H1 (cell line): ENCODE measurements around the gene NAV3. TPM values are rescaled to one million over a fixed set of nuclear protein-coding genes. Genes with fewer than 3 reads are reported as not detected.

Experiments
- CTCF ChIA-PET: fragments of 300-600 bp; sonication (Branson Sonifier 250); formaldehyde crosslinking; loops from one replicate; lab custom pipeline; 2021; ENCODE audit not compliant: partially characterized antibody; lab: Charles Lee
- POLR2A ChIA-PET: fragments of 300-600 bp; sonication (Branson Sonifier 250); formaldehyde crosslinking; loops from one replicate; lab custom pipeline; 2021; ENCODE audit warnings: inconsistent platforms; ENCODE audit not compliant: partially characterized antibody; lab: Charles Lee
- DNase-seq, 2 experiments: peaks; one replicate each; pipeline versions ENCODE4 v3.0.0 to v3.0.0-alpha.2; 2010 to 2022; ENCODE audit warnings: low spot score in 2 of 2, low read depth in 1 of 2, mixed read lengths in 1 of 2
- FAIRE-seq: peaks from 2 replicates; lab custom pipeline; 2011; peaks lifted over from hg19 to GRCh38; lab: Jason Lieb, UNC
- H2AFZ ChIP-seq: 2 replicates; pipeline ENCODE4 v1.8.1; 2012; ENCODE audit warnings: low read length, inconsistent platforms
- H2AK5ac ChIP-seq: 2 replicates; pipeline ENCODE4 v1.6.1; 2013; ENCODE audit warnings: low read depth, low read length
- H2BK120ac ChIP-seq: replicated peaks from 2 replicates; pipeline ENCODE3; 2013; ENCODE audit warnings: low read depth, low read length, inconsistent platforms
- H2BK12ac ChIP-seq: 2 replicates; pipeline ENCODE4 v1.6.1; 2013; ENCODE audit warnings: low read depth, low read length
- H2BK15ac ChIP-seq: 2 replicates; pipeline ENCODE4 v1.6.1; 2013; ENCODE audit warnings: low read length
- H2BK20ac ChIP-seq: 2 replicates; pipeline ENCODE4 v1.6.1; 2013; ENCODE audit warnings: low read length
- H2BK5ac ChIP-seq: 2 replicates; pipeline ENCODE4 v1.6.1; 2013; ENCODE audit warnings: low read depth, low read length
- H3K14ac ChIP-seq: 2 replicates; pipeline ENCODE4 v1.6.1; 2013; ENCODE audit warnings: inconsistent platforms; ENCODE audit not compliant: insufficient read length
- H3K18ac ChIP-seq: 2 replicates; pipeline ENCODE4 v1.6.1; 2013; ENCODE audit warnings: low read length; ENCODE audit errors: extremely low read depth
- H3K23ac ChIP-seq: 2 replicates; pipeline ENCODE4 v1.6.1; 2013; ENCODE audit warnings: inconsistent platforms; ENCODE audit not compliant: insufficient read length
- H3K23me2 ChIP-seq: 2 replicates; pipeline ENCODE4 v1.6.1; 2013; ENCODE audit warnings: low read depth, low read length
- H3K27ac ChIP-seq: 2 replicates; pipeline ENCODE4 v1.6.1; 2011; ENCODE audit warnings: low read depth, low read length, inconsistent platforms
- H3K27me3 ChIP-seq, 4 experiments: replicated peaks in 1 of 4; 1 replicate in 1 of 4; 2 replicates in 3 of 4; pipeline versions ENCODE4 v1.6.1 to v1.8.1; 2011 to 2013; ENCODE audit warnings: low read length in 3 of 4, mild to moderate bottlenecking in 3 of 4, inconsistent platforms in 2 of 4, mixed read lengths in 2 of 4, moderate library complexity in 1 of 4; ENCODE audit not compliant: control insufficient read depth in 3 of 4, insufficient read depth in 3 of 4; ENCODE audit errors: extremely low read depth in 1 of 4
- H3K36me3 ChIP-seq, 4 experiments: 2 replicates each; pipeline versions ENCODE4 v1.6.1 to v1.8.1; 2011 to 2013; ENCODE audit warnings: mild to moderate bottlenecking in 4 of 4, low read length in 3 of 4, moderate library complexity in 2 of 4, control low read depth in 1 of 4, inconsistent platforms in 1 of 4; ENCODE audit not compliant: insufficient read depth in 4 of 4, control insufficient read depth in 2 of 4
- H3K4ac ChIP-seq: replicated peaks from 2 replicates; pipeline ENCODE3; 2013; ENCODE audit warnings: low read length, low read depth, mixed read lengths, inconsistent platforms; ENCODE audit not compliant: insufficient read length
- H3K4me1 ChIP-seq, 4 experiments: replicated peaks in 1 of 4; 1 replicate in 1 of 4; 2 replicates in 3 of 4; pipeline versions ENCODE4 v1.6.1 to v1.8.1; 2011 to 2013; ENCODE audit warnings: low read length in 3 of 4, inconsistent platforms in 2 of 4, mixed read lengths in 1 of 4; ENCODE audit not compliant: insufficient read depth in 4 of 4, control insufficient read depth in 3 of 4
- H3K4me2 ChIP-seq, 2 experiments: 2 replicates each; pipeline versions ENCODE4 v1.6.1 to v1.8.1; 2011 to 2013; ENCODE audit warnings: low read depth in 2 of 2, low read length in 2 of 2, control low read depth in 1 of 2, inconsistent platforms in 1 of 2, mild to moderate bottlenecking in 1 of 2; ENCODE audit not compliant: insufficient read depth in 1 of 2
- H3K4me3 ChIP-seq, 4 experiments: fragments of 200-600, 300-600 bp in 1 of 4; sonication (generic), shearing (Covaris generic), sonication (Bioruptor Twin) in 1 of 4; 2 replicates each; pipeline versions ENCODE4 v1.5.1 to v1.8.1; 2011 to 2016; ENCODE audit warnings: low read length in 4 of 4, low read depth in 3 of 4, control low read depth in 2 of 4, inconsistent platforms in 2 of 4, mild to moderate bottlenecking in 2 of 4, mixed read lengths in 1 of 4, moderate library complexity in 1 of 4; ENCODE audit not compliant: insufficient read depth in 2 of 4; ENCODE audit errors: extremely low read depth in 1 of 4
- H3K56ac ChIP-seq: replicated peaks from 2 replicates; pipeline ENCODE3; 2013; ENCODE audit warnings: low read depth, mild to moderate bottlenecking, mixed read lengths, low read length, inconsistent platforms; ENCODE audit not compliant: insufficient read length
- H3K79me1 ChIP-seq: 2 replicates; pipeline ENCODE4 v1.6.1; 2013; ENCODE audit warnings: low read depth, low read length, control low read depth
- H3K79me2 ChIP-seq, 2 experiments: 2 replicates each; pipeline versions ENCODE4 v1.6.1 to v1.8.1; 2012 to 2013; ENCODE audit warnings: low read length in 2 of 2, mild to moderate bottlenecking in 2 of 2, inconsistent platforms in 1 of 2; ENCODE audit not compliant: insufficient read depth in 2 of 2, control insufficient read depth in 1 of 2
- H3K9ac ChIP-seq, 4 experiments: replicated peaks in 1 of 4; 1 replicate in 1 of 4; 2 replicates in 3 of 4; pipeline versions ENCODE4 v1.6.1 to v1.8.1; 2011 to 2013; ENCODE audit warnings: low read depth in 3 of 4, low read length in 3 of 4, control low read depth in 2 of 4, mild to moderate bottlenecking in 2 of 4, moderate library complexity in 2 of 4, inconsistent platforms in 1 of 4; ENCODE audit errors: extremely low read depth in 1 of 4
- H3K9me3 ChIP-seq, 2 experiments: 2 replicates each; pipeline versions ENCODE4 v1.6.1 to v1.8.1; 2012 to 2013; ENCODE audit warnings: mild to moderate bottlenecking in 2 of 2, moderate library complexity in 2 of 2, control low read depth in 1 of 2, inconsistent platforms in 1 of 2, low read depth in 1 of 2, low read length in 1 of 2, mixed read lengths in 1 of 2; ENCODE audit not compliant: insufficient read depth in 2 of 2
- H4K20me1 ChIP-seq, 2 experiments: replicated peaks in 1 of 2; 2 replicates each; pipeline versions ENCODE3 to v1.8.1; 2011 to 2013; ENCODE audit warnings: inconsistent platforms in 2 of 2, low read length in 2 of 2, mild to moderate bottlenecking in 1 of 2; ENCODE audit not compliant: insufficient read depth in 2 of 2, control insufficient read depth in 1 of 2
- H4K5ac ChIP-seq: 2 replicates; pipeline ENCODE4 v1.6.1; 2013; ENCODE audit warnings: low read length, low read depth, mixed read lengths, inconsistent platforms; ENCODE audit not compliant: insufficient read length
- H4K8ac ChIP-seq: 2 replicates; pipeline ENCODE4 v1.8.0; 2013; ENCODE audit warnings: mild to moderate bottlenecking, moderate library complexity, low read length, inconsistent platforms; ENCODE audit not compliant: insufficient read depth; ENCODE audit errors: extremely low read depth
- H4K91ac ChIP-seq: replicated peaks from 2 replicates; pipeline ENCODE3; 2013; ENCODE audit warnings: low read length, mixed read lengths, inconsistent platforms; ENCODE audit not compliant: insufficient read length
- ATF2 ChIP-seq: IDR thresholded peaks from 2 replicates; pipeline ENCODE4 v1.6.1; 2012; ENCODE audit warnings: low read length, inconsistent platforms
- BCL11A ChIP-seq, 2 experiments: IDR thresholded peaks; one replicate each; pipeline ENCODE4 v1.6.1; 2011; ENCODE audit warnings: low read depth in 2 of 2, low read length in 2 of 2, mild to moderate bottlenecking in 2 of 2
- polyA plus RNA-seq, 7 experiments: library from polyadenylated mRNA; depleted of rRNA in 3 of 7; stranded (reverse) in 5 of 7; unstranded in 2 of 7; fragments of >200 nt in 5 of 7; fragments of 200-250 nt in 2 of 7; gene quantifications; 1 replicate in 5 of 7; 2 replicates in 1 of 7; 4 replicates in 1 of 7; pipeline versions ENCODE4 v1.2.1 to v1.2.3, GENCODE V29; 2011 to 2013; ENCODE audit warnings: missing spikeins in 2 of 7, mixed read lengths in 2 of 7
- total RNA-seq: library from RNA; stranded (reverse); fragmentation: NEBNext Ultra II Directional; extraction: Animal tissue kit (Norgen Biotek cat#: 25700); gene quantifications from 2 replicates; pipeline ENCODE4 v1.2.1, GENCODE V29; 2021

Gene NAV3
- total and polyA plus RNA-seq, 2 of the 8 experiments (the other 6 are each of a cell fraction or from before 2014, with no cell fraction given): 0.47 to 5.0 TPM

GRCh38 chr12:77882709-77883108, 52.0 kb downstream of the NAV3 start:
- no peak overlapping the region for H3K27ac ChIP-seq
- H4K20me1 ChIP-seq: no peaks in the 10 kb centered on the region
- H3K14ac ChIP-seq: no peak overlapping the region
- no peaks in the 10 kb centered on the region for H3K9me3 ChIP-seq
- no peak overlapping the region for H3K4me3 ChIP-seq
- H2BK12ac ChIP-seq: no peak overlapping the region
- H3K4ac ChIP-seq: no peak overlapping the region
- H3K36me3 ChIP-seq: no peaks in the 10 kb centered on the region
- no peaks in the 10 kb centered on the region for H3K4me1 ChIP-seq
- H2BK15ac ChIP-seq: no peak overlapping the region
- ChIA-PET POLR2A (no interaction called here), CTCF (no interaction called here)
- H3K23ac ChIP-seq: no peak overlapping the region
- no peaks in the 10 kb centered on the region for H3K23me2 ChIP-seq
- no peaks in the 10 kb centered on the region for H3K79me2 ChIP-seq
- no peak overlapping the region for H3K56ac ChIP-seq
- H2BK120ac ChIP-seq: no peak overlapping the region
- TF ChIP-seq ATF2 (no peak), BCL11A (IDR thresholded peaks at IDR 0.05; ENCODE audit: low read depth in 2 of 2, low read length in 2 of 2) (no peak)
- no peak overlapping the region for H2AFZ ChIP-seq
- peaks cover 0 to 1% (median 0%) of the 10 kb centered on the region in 4 experiments; a peak in 1 of 7 replicates for H3K27me3 ChIP-seq
- H4K5ac ChIP-seq: no peak overlapping the region
- H2AK5ac ChIP-seq: no peak overlapping the region
- no peak overlapping the region for H3K18ac ChIP-seq
- H3K9ac ChIP-seq: no peak overlapping the region
- H3K79me1 ChIP-seq: no peaks in the 10 kb centered on the region
- no peak overlapping the region for H4K91ac ChIP-seq
- H4K8ac ChIP-seq: no peak overlapping the region
- H2BK20ac ChIP-seq: no peak overlapping the region
- no peak overlapping the region for H3K4me2 ChIP-seq
- DNase-seq (no peak), FAIRE-seq (no peak)
- no peak overlapping the region for H2BK5ac ChIP-seq
